ENCODE results near the gene SRPK1. TPM values are rescaled to one million over a fixed set of nuclear protein-coding genes. Genes with fewer than 3 reads are reported as not detected.

SRPK1 gene
- total and polyA plus RNA-seq, 2 of the 13 experiments (the other 11 are each of a cell fraction or from before 2014, with no cell fraction given), result 56.4 to 142 TPM

DNA sequence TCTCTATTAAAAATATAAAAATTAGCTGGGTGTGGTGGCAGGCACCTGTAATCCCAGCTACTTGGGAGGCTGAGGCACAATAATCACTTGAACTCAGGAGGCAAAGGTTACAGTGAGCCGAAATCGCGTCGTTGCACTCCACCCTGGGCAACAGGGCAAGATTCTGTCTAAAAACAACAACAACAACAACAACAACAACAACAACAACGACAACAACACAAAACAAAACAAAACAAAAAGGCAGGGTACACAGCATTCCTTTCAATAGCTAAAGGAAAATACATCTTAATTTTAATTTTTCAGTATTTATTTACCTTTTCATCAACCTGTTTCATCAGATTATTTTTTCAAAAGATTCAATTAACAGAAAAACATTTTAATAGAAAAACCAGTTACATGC is 28.4 kb downstream of the SRPK1 start:
- DNase-seq (ENCODE audit: low spot score), result no peak
- FAIRE-seq, result no peak
- peaks cover 66% of the 10 kb centered on the region for H3K79me2 ChIP-seq (ENCODE audit: insufficient read depth, low read length)
- H2AFZ ChIP-seq (ENCODE audit: low read length), result no peak overlapping the region
- TF ChIP-seq ZNF160 (CRISPR knock-in tag; IDR thresholded peaks at IDR 0.05) (no peak), ELF4 (CRISPR knock-in tag; IDR thresholded peaks at IDR 0.05; ENCODE audit: borderline replicate concordance) (no peak), ZNF841 (CRISPR knock-in tag; IDR thresholded peaks at IDR 0.05; ENCODE audit: borderline replicate concordance) (no peak), FOXP1 (IDR thresholded peaks at IDR 0.05) (peak; percentile 97), FOXP1 (CRISPR knock-in tag; IDR thresholded peaks at IDR 0.05) (no peak)
- TF ChIP-seq, protein P1, sequence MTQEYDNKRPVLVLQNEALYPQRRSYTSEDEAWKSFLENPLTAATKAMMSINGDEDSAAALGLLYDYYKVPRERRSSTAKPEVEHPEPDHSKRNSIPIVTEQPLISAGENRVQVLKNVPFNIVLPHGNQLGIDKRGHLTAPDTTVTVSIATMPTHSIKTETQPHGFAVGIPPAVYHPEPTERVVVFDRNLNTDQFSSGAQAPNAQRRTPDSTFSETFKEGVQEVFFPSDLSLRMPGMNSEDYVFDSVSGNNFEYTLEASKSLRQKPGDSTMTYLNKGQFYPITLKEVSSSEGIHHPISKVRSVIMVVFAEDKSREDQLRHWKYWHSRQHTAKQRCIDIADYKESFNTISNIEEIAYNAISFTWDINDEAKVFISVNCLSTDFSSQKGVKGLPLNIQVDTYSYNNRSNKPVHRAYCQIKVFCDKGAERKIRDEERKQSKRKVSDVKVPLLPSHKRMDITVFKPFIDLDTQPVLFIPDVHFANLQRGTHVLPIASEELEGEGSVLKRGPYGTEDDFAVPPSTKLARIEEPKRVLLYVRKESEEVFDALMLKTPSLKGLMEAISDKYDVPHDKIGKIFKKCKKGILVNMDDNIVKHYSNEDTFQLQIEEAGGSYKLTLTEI (CRISPR knock-in tag; conservative IDR thresholded peaks at IDR 0.05), result no peak
- no peak overlapping the region for H3K4me3 ChIP-seq (replicated peaks in 1 of 3; ENCODE audit: insufficient read depth in 1 of 3, low read depth in 2 of 3, low read length in 3 of 3)
- POLR2A ChIA-PET, result no interaction called here
- in situ Hi-C loops (cut with HindIII; ENCODE audit: extremely low pct_ligation_motif_present, low pct_unique_long_range_greater_than_20kb), result no loop called here
- no peak for ATAC-seq
- no peaks in the 10 kb centered on the region for H3K9me3 ChIP-seq (ENCODE audit: low read length)
- no peak overlapping the region for H3K4me2 ChIP-seq (ENCODE audit: low read depth, low read length)
- peaks cover 12% of the 10 kb centered on the region for H4K20me1 ChIP-seq (ENCODE audit: insufficient read depth, low read length)
- no TSS peak for BruUV-seq (replicated peaks)
- no peak overlapping the region for H3K9ac ChIP-seq (ENCODE audit: insufficient read depth, low read depth, low read length)
- 95% methylated on average over 5 of the region's 5 CpGs for WGBS (ENCODE audit: low lambda C conversion rate)
- peaks cover 7 to 60% of the 10 kb centered on the region in 2 experiments for H3K36me3 ChIP-seq (replicated peaks in 1 of 2; ENCODE audit: control insufficient read depth in 1 of 2, insufficient read depth in 2 of 2, low read length in 2 of 2)
- H3K4me1 ChIP-seq (ENCODE audit: insufficient read depth, low read length), result no peaks in the 10 kb centered on the region
- intact Hi-C loops (cut with micrococcal nuclease; ENCODE audit: unreplicated experiment), result no loop called here
- H3K27ac ChIP-seq (ENCODE audit: extremely low read length, insufficient read depth, low read length), result no peak overlapping the region
- no peaks in the 10 kb centered on the region for H3K27me3 ChIP-seq (ENCODE audit: control insufficient read depth in 1 of 2, insufficient read depth in 2 of 2, low read length in 2 of 2)
- CTCF ChIA-PET (ENCODE audit: low intra/inter-chr PET ratio, low total read pairs), result no interaction called here

DNA sequence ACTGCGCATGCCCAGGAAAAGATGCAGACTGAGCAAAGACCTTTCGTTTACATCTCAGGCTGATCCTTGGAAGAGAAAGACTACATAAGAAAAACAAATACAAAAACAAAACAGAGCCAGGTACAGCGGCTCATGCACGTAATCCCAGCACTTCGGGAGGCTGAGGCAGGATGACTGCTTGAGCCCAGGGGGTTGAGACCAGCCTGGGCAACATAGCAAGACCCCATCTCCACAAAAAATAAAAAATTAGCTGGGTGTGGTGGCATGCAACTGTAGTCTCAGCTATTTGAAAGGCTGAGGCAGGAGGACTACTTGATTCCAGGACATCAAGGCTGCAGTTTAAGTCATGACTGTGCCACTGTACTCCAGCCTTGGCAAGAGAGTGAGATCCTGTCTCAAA is 41.7 kb downstream of the SRPK1 start:
- no peak for DNase-seq (ENCODE audit: low spot score)
- 96% methylated on average over 5 of the region's 5 CpGs for WGBS (ENCODE audit: low lambda C conversion rate)
- H4K20me1 ChIP-seq (ENCODE audit: insufficient read depth, low read length), result no peaks in the 10 kb centered on the region
- H2AFZ ChIP-seq (ENCODE audit: low read length), result no peak overlapping the region
- FAIRE-seq, result no peak
- no peak overlapping the region for H3K27ac ChIP-seq (ENCODE audit: extremely low read length, insufficient read depth, low read length)
- H3K4me3 ChIP-seq (replicated peaks in 1 of 3; ENCODE audit: insufficient read depth in 1 of 3, low read depth in 2 of 3, low read length in 3 of 3), result no peak overlapping the region
- no peaks in the 10 kb centered on the region for H3K9me3 ChIP-seq (ENCODE audit: low read length)
- TF ChIP-seq ZNF121 (CRISPR knock-in tag; IDR thresholded peaks at IDR 0.05), result peak; percentile 80
- no peak for TF ChIP-seq ZNF367 (CRISPR knock-in tag; IDR thresholded peaks at IDR 0.05; ENCODE audit: borderline replicate concordance)
- H3K4me2 ChIP-seq (ENCODE audit: low read depth, low read length), result no peak overlapping the region
- H3K4me1 ChIP-seq (ENCODE audit: insufficient read depth, low read length), result no peaks in the 10 kb centered on the region
- no peak overlapping the region for H3K9ac ChIP-seq (ENCODE audit: insufficient read depth, low read depth, low read length)
- no peak for ATAC-seq
- intact Hi-C loops (cut with micrococcal nuclease; ENCODE audit: unreplicated experiment), result no loop called here
- H3K27me3 ChIP-seq (ENCODE audit: control insufficient read depth in 1 of 2, insufficient read depth in 2 of 2, low read length in 2 of 2), result no peaks in the 10 kb centered on the region
- peaks cover 7 to 67% of the 10 kb centered on the region in 2 experiments for H3K36me3 ChIP-seq (replicated peaks in 1 of 2; ENCODE audit: control insufficient read depth in 1 of 2, insufficient read depth in 2 of 2, low read length in 2 of 2)
- no peaks in the 10 kb centered on the region for H3K79me2 ChIP-seq (ENCODE audit: insufficient read depth, low read length)
- POLR2A ChIA-PET, result no interaction called here
- in situ Hi-C loops (cut with HindIII; ENCODE audit: extremely low pct_ligation_motif_present, low pct_unique_long_range_greater_than_20kb), result no loop called here
- CTCF ChIA-PET (ENCODE audit: low intra/inter-chr PET ratio, low total read pairs), result no interaction called here
- BruUV-seq (replicated peaks), result no TSS peak

Data from HepG2 (cell line).